GM23338 (cell line): Measurements from ENCODE around the gene ARF1.

Source experiments
- CREB1 ChIP-seq: fragments of 250-450 bp; sonication (Bioruptor Pico); IDR thresholded peaks from 2 replicates; pipeline ENCODE4 v1.5.0; 2020; ENCODE audit warnings: low read depth, mild to moderate bottlenecking, moderate library complexity
- EZH2 ChIP-seq: fragments of 200-600 bp; sonication (generic); IDR thresholded peaks from one replicate; pipeline ENCODE4 v1.8.0; 2017; ENCODE audit warnings: antibody characterized with exemption, mild to moderate bottlenecking, low read depth; ENCODE audit not compliant: unreplicated experiment
- EZH2phosphoT487 ChIP-seq: fragments of 200-600 bp; sonication (generic); IDR thresholded peaks from one replicate; pipeline ENCODE4 v1.8.1; 2018; ENCODE audit warnings: antibody characterized with exemption; ENCODE audit not compliant: unreplicated experiment
- JUNB ChIP-seq: IDR thresholded peaks from one replicate; pipeline ENCODE4 v1.6.1; 2016; ENCODE audit warnings: antibody characterized with exemption; ENCODE audit not compliant: unreplicated experiment
- NANOG ChIP-seq: IDR thresholded peaks from 2 replicates; pipeline ENCODE4 v1.6.1; 2016; ENCODE audit warnings: antibody characterized with exemption, borderline replicate concordance
- POLR2AphosphoS5 ChIP-seq: IDR thresholded peaks from 2 replicates; pipeline ENCODE4 v1.6.1; 2016; ENCODE audit warnings: antibody characterized with exemption, low read depth
- STAT1 ChIP-seq: IDR thresholded peaks from one replicate; pipeline ENCODE4 v1.6.1; 2016; ENCODE audit warnings: antibody characterized with exemption; ENCODE audit not compliant: unreplicated experiment
- ZNF114 ChIP-seq: fragments of 250-450 bp; sonication (Bioruptor Pico); IDR thresholded peaks from 2 replicates; pipeline ENCODE4 v1.5.0; 2020; ENCODE audit warnings: mild to moderate bottlenecking, moderate library complexity
- ZNF331 ChIP-seq: fragments of 250-450 bp; sonication (Bioruptor Pico); IDR thresholded peaks from 2 replicates; pipeline ENCODE4 v1.5.0; 2020; ENCODE audit warnings: low read depth, mild to moderate bottlenecking, moderate library complexity
- TF ChIP-seq, protein P1 (sequence below), 2 experiments: fragments of 200-600 bp in 1 of 2; sonication (generic) in 1 of 2; conservative IDR thresholded peaks; 2 replicates each; pipeline versions ENCODE4 v1.5.1 to v1.6.1; 2016 to 2017; ENCODE audit warnings: antibody characterized with exemption in 2 of 2, low read depth in 2 of 2, mild to moderate bottlenecking in 2 of 2, moderate library complexity in 1 of 2
- TF ChIP-seq, protein P2 (sequence below): IDR thresholded peaks from one replicate; pipeline ENCODE4 v1.6.1; 2018; ENCODE audit warnings: antibody characterized with exemption; ENCODE audit not compliant: unreplicated experiment
- TF ChIP-seq, protein P3 (sequence below): IDR thresholded peaks from 2 replicates; pipeline ENCODE4 v1.6.1; 2016; ENCODE audit warnings: antibody characterized with exemption

DNA sequence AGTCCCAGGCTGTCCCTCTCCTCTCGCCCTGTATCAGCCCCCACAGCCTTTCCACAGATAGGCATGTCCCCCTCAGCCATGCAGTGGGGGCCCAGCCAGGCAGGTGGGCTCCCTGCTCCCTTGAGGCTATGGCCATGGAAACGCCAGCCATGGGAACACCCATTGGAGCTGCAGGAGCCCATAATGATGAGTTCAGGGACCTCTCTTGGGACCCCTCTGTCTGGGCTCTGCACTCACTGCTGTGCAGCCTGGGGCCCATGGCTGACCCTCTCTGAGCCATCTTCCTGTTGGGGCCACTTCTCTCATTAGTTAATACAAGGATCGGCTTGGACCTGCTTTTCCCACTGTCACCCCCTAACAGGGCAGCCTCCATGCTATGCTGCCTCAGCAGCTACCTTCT is 42.5 kb upstream of the ARF1 start:
- TF ChIP-seq EZH2 = no peak
- TF ChIP-seq, protein P1, sequence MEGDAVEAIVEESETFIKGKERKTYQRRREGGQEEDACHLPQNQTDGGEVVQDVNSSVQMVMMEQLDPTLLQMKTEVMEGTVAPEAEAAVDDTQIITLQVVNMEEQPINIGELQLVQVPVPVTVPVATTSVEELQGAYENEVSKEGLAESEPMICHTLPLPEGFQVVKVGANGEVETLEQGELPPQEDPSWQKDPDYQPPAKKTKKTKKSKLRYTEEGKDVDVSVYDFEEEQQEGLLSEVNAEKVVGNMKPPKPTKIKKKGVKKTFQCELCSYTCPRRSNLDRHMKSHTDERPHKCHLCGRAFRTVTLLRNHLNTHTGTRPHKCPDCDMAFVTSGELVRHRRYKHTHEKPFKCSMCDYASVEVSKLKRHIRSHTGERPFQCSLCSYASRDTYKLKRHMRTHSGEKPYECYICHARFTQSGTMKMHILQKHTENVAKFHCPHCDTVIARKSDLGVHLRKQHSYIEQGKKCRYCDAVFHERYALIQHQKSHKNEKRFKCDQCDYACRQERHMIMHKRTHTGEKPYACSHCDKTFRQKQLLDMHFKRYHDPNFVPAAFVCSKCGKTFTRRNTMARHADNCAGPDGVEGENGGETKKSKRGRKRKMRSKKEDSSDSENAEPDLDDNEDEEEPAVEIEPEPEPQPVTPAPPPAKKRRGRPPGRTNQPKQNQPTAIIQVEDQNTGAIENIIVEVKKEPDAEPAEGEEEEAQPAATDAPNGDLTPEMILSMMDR (conservative IDR thresholded peaks at IDR 0.05; ENCODE audit: low read depth in 2 of 2) = no peak
- TF ChIP-seq POLR2AphosphoS5 = no peak
- no peak for TF ChIP-seq ZNF114 (CRISPR knock-in tag)
- no peak for TF ChIP-seq EZH2phosphoT487
- TF ChIP-seq CREB1 (CRISPR knock-in tag) = no peak
- no peak for TF ChIP-seq ZNF331 (CRISPR knock-in tag)
- TF ChIP-seq, protein P2, sequence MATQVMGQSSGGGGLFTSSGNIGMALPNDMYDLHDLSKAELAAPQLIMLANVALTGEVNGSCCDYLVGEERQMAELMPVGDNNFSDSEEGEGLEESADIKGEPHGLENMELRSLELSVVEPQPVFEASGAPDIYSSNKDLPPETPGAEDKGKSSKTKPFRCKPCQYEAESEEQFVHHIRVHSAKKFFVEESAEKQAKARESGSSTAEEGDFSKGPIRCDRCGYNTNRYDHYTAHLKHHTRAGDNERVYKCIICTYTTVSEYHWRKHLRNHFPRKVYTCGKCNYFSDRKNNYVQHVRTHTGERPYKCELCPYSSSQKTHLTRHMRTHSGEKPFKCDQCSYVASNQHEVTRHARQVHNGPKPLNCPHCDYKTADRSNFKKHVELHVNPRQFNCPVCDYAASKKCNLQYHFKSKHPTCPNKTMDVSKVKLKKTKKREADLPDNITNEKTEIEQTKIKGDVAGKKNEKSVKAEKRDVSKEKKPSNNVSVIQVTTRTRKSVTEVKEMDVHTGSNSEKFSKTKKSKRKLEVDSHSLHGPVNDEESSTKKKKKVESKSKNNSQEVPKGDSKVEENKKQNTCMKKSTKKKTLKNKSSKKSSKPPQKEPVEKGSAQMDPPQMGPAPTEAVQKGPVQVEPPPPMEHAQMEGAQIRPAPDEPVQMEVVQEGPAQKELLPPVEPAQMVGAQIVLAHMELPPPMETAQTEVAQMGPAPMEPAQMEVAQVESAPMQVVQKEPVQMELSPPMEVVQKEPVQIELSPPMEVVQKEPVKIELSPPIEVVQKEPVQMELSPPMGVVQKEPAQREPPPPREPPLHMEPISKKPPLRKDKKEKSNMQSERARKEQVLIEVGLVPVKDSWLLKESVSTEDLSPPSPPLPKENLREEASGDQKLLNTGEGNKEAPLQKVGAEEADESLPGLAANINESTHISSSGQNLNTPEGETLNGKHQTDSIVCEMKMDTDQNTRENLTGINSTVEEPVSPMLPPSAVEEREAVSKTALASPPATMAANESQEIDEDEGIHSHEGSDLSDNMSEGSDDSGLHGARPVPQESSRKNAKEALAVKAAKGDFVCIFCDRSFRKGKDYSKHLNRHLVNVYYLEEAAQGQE = no peak
- no peak for TF ChIP-seq JUNB
- no peak for TF ChIP-seq NANOG
- no peak for TF ChIP-seq STAT1
- TF ChIP-seq, protein P3, sequence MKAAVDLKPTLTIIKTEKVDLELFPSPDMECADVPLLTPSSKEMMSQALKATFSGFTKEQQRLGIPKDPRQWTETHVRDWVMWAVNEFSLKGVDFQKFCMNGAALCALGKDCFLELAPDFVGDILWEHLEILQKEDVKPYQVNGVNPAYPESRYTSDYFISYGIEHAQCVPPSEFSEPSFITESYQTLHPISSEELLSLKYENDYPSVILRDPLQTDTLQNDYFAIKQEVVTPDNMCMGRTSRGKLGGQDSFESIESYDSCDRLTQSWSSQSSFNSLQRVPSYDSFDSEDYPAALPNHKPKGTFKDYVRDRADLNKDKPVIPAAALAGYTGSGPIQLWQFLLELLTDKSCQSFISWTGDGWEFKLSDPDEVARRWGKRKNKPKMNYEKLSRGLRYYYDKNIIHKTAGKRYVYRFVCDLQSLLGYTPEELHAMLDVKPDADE = no peak
